HepG2 (cell line): ENCODE measurements around the gene CSNK1A1. TPM values are rescaled to one million over a fixed set of nuclear protein-coding genes. Genes with fewer than 3 reads are reported as not detected.
A peak's percentile ranks its signal among the peaks of the same experiment; 100 is the strongest.

Source experiments
- HOXA3 ChIP-seq: sonication (generic); formaldehyde crosslinking; IDR thresholded peaks from 2 replicates; pipeline ENCODE4 v1.5.0; 2020; ENCODE audit warnings: missing genetic modification reagents
- KMT2A ChIP-seq: sonication (generic); formaldehyde crosslinking; IDR thresholded peaks from 2 replicates; pipeline ENCODE4 v1.4.0; 2020; ENCODE audit warnings: missing genetic modification reagents
- MAFK ChIP-seq, 2 experiments: IDR thresholded peaks in 1 of 2; conservative IDR thresholded peaks in 1 of 2; 2 replicates each; pipeline ENCODE4 v1.6.1; 2011; ENCODE audit warnings: improper control_type of control experiment in 2 of 2, low read length in 2 of 2
- MZF1 ChIP-seq: sonication (generic); formaldehyde crosslinking; IDR thresholded peaks from 2 replicates; pipeline ENCODE4 v1.8.1; 2023; ENCODE audit warnings: mild to moderate bottlenecking, missing genetic modification reagents, borderline replicate concordance
- PPARG ChIP-seq: conservative IDR thresholded peaks from 2 replicates; pipeline ENCODE4 v1.6.1; 2016; ENCODE audit warnings: missing biosample characterization, missing genetic modification reagents
- SALL1 ChIP-seq: sonication (generic); formaldehyde crosslinking; IDR thresholded peaks from 2 replicates; pipeline ENCODE4 v1.8.0; 2022; ENCODE audit warnings: mild to moderate bottlenecking, missing genetic modification reagents
- SALL2 ChIP-seq: sonication (generic); formaldehyde crosslinking; IDR thresholded peaks from 2 replicates; pipeline ENCODE4 v1.8.1; 2023; ENCODE audit warnings: mild to moderate bottlenecking, missing genetic modification reagents, inconsistent platforms
- SUZ12 ChIP-seq: fragments of 150-350 bp; IDR thresholded peaks from 2 replicates; pipeline ENCODE4 v1.6.1; 2014; ENCODE audit warnings: low read depth, low read length
- ZFP90 ChIP-seq: sonication (generic); formaldehyde crosslinking; IDR thresholded peaks from 2 replicates; pipeline ENCODE4 v1.8.0; 2022; ENCODE audit warnings: missing genetic modification reagents, mild to moderate bottlenecking, inconsistent platforms, borderline replicate concordance
- ZNF24 ChIP-seq: fragments of 450-650 bp; IDR thresholded peaks from 2 replicates; pipeline ENCODE4 v1.6.1; 2017; ENCODE audit warnings: antibody characterized with exemption, mild to moderate bottlenecking
- ZNF441 ChIP-seq: sonication (generic); formaldehyde crosslinking; IDR thresholded peaks from 2 replicates; pipeline ENCODE4 v1.7.0; 2021; ENCODE audit warnings: missing genetic modification reagents, borderline replicate concordance
- ZNF780A ChIP-seq: sonication (generic); formaldehyde crosslinking; IDR thresholded peaks from 2 replicates; pipeline ENCODE4 v1.8.0; 2022; ENCODE audit warnings: mild to moderate bottlenecking, missing genetic modification reagents, moderate library complexity
- polyA plus RNA-seq, 8 experiments: library from polyadenylated mRNA; depleted of rRNA in 3 of 8; stranded (reverse) in 7 of 8; unstranded in 1 of 8; fragments of >200 nt; fragmentation: Illumina TruSeq in 4 of 8; extraction: Trizol in 4 of 8; gene quantifications; 2 replicates each; pipeline versions ENCODE4 v1.2.1 to v1.2.3, GENCODE V29; 2011 to 2016; ENCODE audit warnings: low read depth in 4 of 8, missing spikeins in 1 of 8, mixed read lengths in 1 of 8; ENCODE audit not compliant: insufficient read depth in 1 of 8
- total RNA-seq, 5 experiments: library from RNA; depleted of rRNA; stranded (reverse); fragments of >200 nt; fragmentation: Illumina TruSeq; extraction: Trizol; gene quantifications; 2 replicates each; pipeline ENCODE4 v1.2.3, GENCODE V29; 2016; ENCODE audit warnings: low read depth in 1 of 5
- TF ChIP-seq, protein P1 (sequence below): sonication (generic); formaldehyde crosslinking; IDR thresholded peaks from 2 replicates; pipeline ENCODE4 v1.5.0; 2020; ENCODE audit warnings: missing genetic modification reagents, mild to moderate bottlenecking, borderline replicate concordance
- TF ChIP-seq, protein P2 (sequence below): sonication (generic); formaldehyde crosslinking; IDR thresholded peaks from 2 replicates; pipeline ENCODE4 v1.8.0; 2022; ENCODE audit warnings: mild to moderate bottlenecking, missing genetic modification reagents, borderline replicate concordance
- TF ChIP-seq, protein P3 (sequence below): sonication (generic); formaldehyde crosslinking; IDR thresholded peaks from 2 replicates; pipeline ENCODE4 v1.5.0; 2020; ENCODE audit warnings: mild to moderate bottlenecking, missing genetic modification reagents
- TF ChIP-seq, protein P4 (sequence below): sonication (generic); formaldehyde crosslinking; IDR thresholded peaks from 2 replicates; pipeline ENCODE4 v1.4.0; 2020; ENCODE audit warnings: missing genetic modification reagents, borderline replicate concordance
- TF ChIP-seq, protein P5 (sequence below): sonication (generic); formaldehyde crosslinking; IDR thresholded peaks from 2 replicates; pipeline ENCODE4 v1.4.0; 2020; ENCODE audit warnings: low read depth, missing genetic modification reagents
- TF ChIP-seq, protein P6 (sequence below): sonication (generic); formaldehyde crosslinking; IDR thresholded peaks from 2 replicates; pipeline ENCODE4 v1.4.0; 2020; ENCODE audit warnings: mild to moderate bottlenecking, missing genetic modification reagents

The CSNK1A1 gene
- total and polyA plus RNA-seq, 2 of the 13 experiments (the other 11 are each of a cell fraction or from before 2014, with no cell fraction given): 89.0 to 149 TPM

DNA sequence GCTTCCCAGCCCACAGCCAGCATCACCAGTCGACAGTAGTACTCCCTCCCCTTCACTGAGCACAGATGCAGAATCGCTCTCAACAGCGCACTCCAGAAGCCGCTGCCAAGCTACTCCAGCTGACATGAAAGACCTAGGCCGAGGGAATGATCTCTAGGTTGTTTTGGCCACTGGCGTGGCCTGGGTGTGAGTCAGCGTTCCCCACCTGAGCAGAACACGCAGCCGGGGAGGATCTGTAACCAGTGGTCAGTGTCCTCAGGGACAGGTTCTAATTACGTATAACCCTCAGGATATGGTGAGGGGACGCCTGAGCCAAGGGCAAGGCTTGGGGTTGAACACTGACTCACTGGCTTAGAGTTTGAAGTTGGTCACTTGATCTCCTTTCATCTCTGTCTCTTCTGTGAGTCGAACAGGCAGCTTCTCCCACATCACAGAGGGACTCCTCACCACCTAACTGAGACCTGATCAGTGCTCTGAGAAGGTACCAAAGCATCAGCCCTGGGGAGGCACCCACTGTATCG lies 95.3 kb downstream of the CSNK1A1 start (continued):
- TF ChIP-seq PPARG (0 out of 2 replicates have a peak, but pooled peaks have one; percentile 34), SALL2 (CRISPR knock-in tag) (no peak), KMT2A (CRISPR knock-in tag) (no peak), MZF1 (CRISPR knock-in tag) (no peak), ZNF441 (no peak), ZNF780A (CRISPR knock-in tag) (no peak), HOXA3 (CRISPR knock-in tag) (peak; percentile 49; the same call in 1 of the 2 replicates), ZFP90 (CRISPR knock-in tag) (no peak), SUZ12 (no peak), MAFK (conservative IDR thresholded peaks at IDR 0.05 in 1 of 2, IDR thresholded peaks at IDR 0.05 in 1 of 2; ENCODE audit: low read length in 2 of 2) (no peak), SALL1 (peak; percentile 59; the same call in 1 of the 2 replicates), ZNF24 (no peak)
- TF ChIP-seq, protein P1, sequence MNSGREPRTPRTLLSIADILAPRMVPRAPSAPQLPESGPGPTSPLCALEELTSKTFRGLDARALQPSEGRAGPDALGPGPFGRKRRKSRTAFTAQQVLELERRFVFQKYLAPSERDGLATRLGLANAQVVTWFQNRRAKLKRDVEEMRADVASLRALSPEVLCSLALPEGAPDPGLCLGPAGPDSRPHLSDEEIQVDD (CRISPR knock-in tag): no peak
- TF ChIP-seq, protein P2, sequence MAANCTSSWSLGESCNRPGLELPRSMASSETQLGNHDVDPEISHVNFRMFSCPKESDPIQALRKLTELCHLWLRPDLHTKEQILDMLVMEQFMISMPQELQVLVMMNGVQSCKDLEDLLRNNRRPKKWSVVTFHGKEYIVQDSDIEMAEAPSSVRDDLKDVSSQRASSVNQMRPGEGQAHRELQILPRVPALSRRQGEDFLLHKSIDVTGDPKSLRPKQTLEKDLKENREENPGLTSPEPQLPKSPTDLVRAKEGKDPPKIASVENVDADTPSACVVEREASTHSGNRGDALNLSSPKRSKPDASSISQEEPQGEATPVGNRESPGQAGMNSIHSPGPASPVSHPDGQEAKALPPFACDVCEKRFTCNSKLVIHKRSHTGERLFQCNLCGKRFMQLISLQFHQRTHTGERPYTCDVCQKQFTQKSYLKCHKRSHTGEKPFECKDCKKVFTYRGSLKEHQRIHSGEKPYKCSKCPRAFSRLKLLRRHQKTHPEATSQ (CRISPR knock-in tag): no peak
- TF ChIP-seq, protein P3, sequence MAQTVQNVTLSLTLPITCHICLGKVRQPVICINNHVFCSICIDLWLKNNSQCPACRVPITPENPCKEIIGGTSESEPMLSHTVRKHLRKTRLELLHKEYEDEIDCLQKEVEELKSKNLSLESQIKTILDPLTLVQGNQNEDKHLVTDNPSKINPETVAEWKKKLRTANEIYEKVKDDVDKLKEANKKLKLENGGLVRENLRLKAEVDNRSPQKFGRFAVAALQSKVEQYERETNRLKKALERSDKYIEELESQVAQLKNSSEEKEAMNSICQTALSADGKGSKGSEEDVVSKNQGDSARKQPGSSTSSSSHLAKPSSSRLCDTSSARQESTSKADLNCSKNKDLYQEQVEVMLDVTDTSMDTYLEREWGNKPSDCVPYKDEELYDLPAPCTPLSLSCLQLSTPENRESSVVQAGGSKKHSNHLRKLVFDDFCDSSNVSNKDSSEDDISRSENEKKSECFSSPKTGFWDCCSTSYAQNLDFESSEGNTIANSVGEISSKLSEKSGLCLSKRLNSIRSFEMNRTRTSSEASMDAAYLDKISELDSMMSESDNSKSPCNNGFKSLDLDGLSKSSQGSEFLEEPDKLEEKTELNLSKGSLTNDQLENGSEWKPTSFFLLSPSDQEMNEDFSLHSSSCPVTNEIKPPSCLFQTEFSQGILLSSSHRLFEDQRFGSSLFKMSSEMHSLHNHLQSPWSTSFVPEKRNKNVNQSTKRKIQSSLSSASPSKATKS (CRISPR knock-in tag): no peak
- TF ChIP-seq, protein P4, sequence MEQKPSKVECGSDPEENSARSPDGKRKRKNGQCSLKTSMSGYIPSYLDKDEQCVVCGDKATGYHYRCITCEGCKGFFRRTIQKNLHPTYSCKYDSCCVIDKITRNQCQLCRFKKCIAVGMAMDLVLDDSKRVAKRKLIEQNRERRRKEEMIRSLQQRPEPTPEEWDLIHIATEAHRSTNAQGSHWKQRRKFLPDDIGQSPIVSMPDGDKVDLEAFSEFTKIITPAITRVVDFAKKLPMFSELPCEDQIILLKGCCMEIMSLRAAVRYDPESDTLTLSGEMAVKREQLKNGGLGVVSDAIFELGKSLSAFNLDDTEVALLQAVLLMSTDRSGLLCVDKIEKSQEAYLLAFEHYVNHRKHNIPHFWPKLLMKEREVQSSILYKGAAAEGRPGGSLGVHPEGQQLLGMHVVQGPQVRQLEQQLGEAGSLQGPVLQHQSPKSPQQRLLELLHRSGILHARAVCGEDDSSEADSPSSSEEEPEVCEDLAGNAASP (CRISPR knock-in tag): no peak
- TF ChIP-seq, protein P5, sequence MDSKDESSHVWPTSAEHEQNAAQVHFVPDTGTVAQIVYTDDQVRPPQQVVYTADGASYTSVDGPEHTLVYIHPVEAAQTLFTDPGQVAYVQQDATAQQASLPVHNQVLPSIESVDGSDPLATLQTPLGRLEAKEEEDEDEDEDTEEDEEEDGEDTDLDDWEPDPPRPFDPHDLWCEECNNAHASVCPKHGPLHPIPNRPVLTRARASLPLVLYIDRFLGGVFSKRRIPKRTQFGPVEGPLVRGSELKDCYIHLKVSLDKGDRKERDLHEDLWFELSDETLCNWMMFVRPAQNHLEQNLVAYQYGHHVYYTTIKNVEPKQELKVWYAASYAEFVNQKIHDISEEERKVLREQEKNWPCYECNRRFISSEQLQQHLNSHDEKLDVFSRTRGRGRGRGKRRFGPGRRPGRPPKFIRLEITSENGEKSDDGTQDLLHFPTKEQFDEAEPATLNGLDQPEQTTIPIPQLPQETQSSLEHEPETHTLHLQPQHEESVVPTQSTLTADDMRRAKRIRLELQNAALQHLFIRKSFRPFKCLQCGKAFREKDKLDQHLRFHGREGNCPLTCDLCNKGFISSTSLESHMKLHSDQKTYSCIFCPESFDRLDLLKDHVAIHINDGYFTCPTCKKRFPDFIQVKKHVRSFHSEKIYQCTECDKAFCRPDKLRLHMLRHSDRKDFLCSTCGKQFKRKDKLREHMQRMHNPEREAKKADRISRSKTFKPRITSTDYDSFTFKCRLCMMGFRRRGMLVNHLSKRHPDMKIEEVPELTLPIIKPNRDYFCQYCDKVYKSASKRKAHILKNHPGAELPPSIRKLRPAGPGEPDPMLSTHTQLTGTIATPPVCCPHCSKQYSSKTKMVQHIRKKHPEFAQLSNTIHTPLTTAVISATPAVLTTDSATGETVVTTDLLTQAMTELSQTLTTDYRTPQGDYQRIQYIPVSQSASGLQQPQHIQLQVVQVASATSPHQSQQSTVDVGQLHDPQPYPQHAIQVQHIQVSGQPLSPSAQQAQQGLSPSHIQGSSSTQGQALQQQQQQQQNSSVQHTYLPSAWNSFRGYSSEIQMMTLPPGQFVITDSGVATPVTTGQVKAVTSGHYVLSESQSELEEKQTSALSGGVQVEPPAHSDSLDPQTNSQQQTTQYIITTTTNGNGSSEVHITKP: no peak
- TF ChIP-seq, protein P6, sequence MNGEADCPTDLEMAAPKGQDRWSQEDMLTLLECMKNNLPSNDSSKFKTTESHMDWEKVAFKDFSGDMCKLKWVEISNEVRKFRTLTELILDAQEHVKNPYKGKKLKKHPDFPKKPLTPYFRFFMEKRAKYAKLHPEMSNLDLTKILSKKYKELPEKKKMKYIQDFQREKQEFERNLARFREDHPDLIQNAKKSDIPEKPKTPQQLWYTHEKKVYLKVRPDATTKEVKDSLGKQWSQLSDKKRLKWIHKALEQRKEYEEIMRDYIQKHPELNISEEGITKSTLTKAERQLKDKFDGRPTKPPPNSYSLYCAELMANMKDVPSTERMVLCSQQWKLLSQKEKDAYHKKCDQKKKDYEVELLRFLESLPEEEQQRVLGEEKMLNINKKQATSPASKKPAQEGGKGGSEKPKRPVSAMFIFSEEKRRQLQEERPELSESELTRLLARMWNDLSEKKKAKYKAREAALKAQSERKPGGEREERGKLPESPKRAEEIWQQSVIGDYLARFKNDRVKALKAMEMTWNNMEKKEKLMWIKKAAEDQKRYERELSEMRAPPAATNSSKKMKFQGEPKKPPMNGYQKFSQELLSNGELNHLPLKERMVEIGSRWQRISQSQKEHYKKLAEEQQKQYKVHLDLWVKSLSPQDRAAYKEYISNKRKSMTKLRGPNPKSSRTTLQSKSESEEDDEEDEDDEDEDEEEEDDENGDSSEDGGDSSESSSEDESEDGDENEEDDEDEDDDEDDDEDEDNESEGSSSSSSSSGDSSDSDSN (CRISPR knock-in tag): peak; percentile 43
